IPS-20b (cell line): ENCODE data around the gene ING5.

ENCODE experiments used
- H3K27ac ChIP-seq: one replicate; pipeline ENCODE4 v1.5.1; 2013; ENCODE audit warnings: low read length
- H3K27me3 ChIP-seq: 2 replicates; pipeline ENCODE4 v1.6.1; 2013; ENCODE audit warnings: mild to moderate bottlenecking, low read length, inconsistent platforms; ENCODE audit not compliant: insufficient read depth
- H3K36me3 ChIP-seq: 2 replicates; pipeline ENCODE4 v1.6.1; 2013; ENCODE audit warnings: low read depth, mild to moderate bottlenecking, inconsistent platforms, low read length, moderate library complexity; ENCODE audit not compliant: insufficient read depth
- H3K4me1 ChIP-seq: 2 replicates; pipeline ENCODE4 v1.6.1; 2013; ENCODE audit warnings: mild to moderate bottlenecking, control low read depth, inconsistent platforms, low read length, moderate library complexity; ENCODE audit not compliant: insufficient read depth
- H3K4me3 ChIP-seq: 2 replicates; pipeline ENCODE4 v1.5.1; 2013; ENCODE audit warnings: mild to moderate bottlenecking, low read length, inconsistent platforms
- H3K9ac ChIP-seq: 2 replicates; pipeline ENCODE4 v1.6.1; 2013; ENCODE audit warnings: low read depth, mild to moderate bottlenecking, inconsistent platforms, low read length, moderate library complexity
- H3K9me3 ChIP-seq: 2 replicates; pipeline ENCODE4 v1.6.1; 2013; ENCODE audit warnings: mild to moderate bottlenecking, low read depth, low read length, inconsistent platforms; ENCODE audit not compliant: insufficient read depth

ING5 gene

DNA sequence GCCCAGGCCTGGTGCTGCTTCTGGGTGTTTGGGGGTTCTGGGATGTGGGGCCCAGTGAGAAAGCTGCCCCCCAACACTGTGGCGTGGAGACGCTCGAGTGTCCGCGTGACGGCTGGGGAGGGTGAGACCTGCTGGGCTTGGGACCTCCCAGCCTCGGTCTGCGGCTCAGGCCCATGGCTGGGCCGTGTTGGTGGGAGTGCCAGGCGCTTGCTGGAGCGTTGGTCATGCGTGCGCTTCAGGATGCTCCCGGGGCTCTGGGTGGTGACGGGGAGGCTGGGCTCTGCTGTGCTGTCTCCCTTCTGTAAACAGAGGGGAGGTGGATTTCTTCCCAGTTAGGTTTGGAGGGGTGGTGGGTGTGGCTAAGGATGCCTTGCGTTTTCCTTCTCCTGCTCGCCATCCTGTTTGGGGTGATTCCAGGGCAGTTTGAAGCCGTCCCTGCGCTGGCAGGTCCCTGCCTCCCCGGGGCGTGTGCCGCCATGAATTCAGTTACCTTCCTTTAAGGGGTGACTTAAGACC, 75.4 kb downstream of the ING5 start:
- Histone ChIP-seq H3K9me3 (peaks cover 17% of the 10 kb centered on the region), H3K27ac (no peak overlapping the region), H3K4me1 (peaks cover 8% of the 10 kb centered on the region), H3K4me3 (no peak overlapping the region), H3K9ac (no peak overlapping the region), H3K36me3 (no peaks in the 10 kb centered on the region), H3K27me3 (no peaks in the 10 kb centered on the region)

- Histone ChIP-seq H3K9me3 (peaks cover 24% of the 10 kb centered on the region), H3K27ac (no peak overlapping the region), H3K27me3 (no peaks in the 10 kb centered on the region), H3K4me1 (peaks cover 8% of the 10 kb centered on the region), H3K36me3 (no peaks in the 10 kb centered on the region), H3K9ac (no peak overlapping the region), H3K4me3 (no peak overlapping the region)
Observed at GRCh38 chr2:241777686-241778627, 76.1 kb downstream of the ING5 start.
